PC-3 (cell line): Measurements from ENCODE around the gene RXFP3.

ENCODE experiments used
- EZH2 ChIP-seq: fragments of 300-600 bp; sonication (generic); IDR thresholded peaks from one replicate; pipeline ENCODE4 v1.6.1; 2017; ENCODE audit warnings: antibody characterized with exemption, mild to moderate bottlenecking, low read length; ENCODE audit not compliant: unreplicated experiment
- EZH2phosphoT487 ChIP-seq: fragments of 300-600 bp; sonication (generic); IDR thresholded peaks from 2 replicates; pipeline ENCODE4 v1.6.1; 2018; ENCODE audit warnings: mild to moderate bottlenecking, antibody characterized with exemption, low read length, borderline replicate concordance
- TF ChIP-seq, protein P1 (sequence below): fragments of 300-600 bp; sonication (generic); conservative IDR thresholded peaks from 2 replicates; pipeline ENCODE4 v1.5.1; 2017; ENCODE audit warnings: antibody characterized with exemption, low read depth, mild to moderate bottlenecking, low read length

DNA sequence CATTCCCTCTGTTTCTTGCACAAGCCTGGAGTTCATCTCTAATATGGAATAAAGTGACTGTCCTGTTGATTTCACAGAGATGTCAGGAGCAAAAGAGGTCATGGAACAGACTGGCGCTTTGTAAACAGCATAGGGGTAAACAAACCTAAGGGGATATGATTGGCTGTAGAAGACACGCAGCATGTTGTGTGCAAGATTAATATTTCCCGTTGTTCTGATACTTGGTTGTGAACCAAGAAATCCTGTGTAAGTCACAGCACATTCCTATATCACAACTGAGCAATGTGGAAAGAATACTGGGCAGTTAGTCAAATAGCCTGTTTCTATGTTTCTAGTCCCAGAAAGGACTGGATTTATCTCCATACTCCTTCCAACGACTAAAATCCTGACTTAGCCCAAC is 47.6 kb upstream of the RXFP3 start:
- TF ChIP-seq, protein P1, sequence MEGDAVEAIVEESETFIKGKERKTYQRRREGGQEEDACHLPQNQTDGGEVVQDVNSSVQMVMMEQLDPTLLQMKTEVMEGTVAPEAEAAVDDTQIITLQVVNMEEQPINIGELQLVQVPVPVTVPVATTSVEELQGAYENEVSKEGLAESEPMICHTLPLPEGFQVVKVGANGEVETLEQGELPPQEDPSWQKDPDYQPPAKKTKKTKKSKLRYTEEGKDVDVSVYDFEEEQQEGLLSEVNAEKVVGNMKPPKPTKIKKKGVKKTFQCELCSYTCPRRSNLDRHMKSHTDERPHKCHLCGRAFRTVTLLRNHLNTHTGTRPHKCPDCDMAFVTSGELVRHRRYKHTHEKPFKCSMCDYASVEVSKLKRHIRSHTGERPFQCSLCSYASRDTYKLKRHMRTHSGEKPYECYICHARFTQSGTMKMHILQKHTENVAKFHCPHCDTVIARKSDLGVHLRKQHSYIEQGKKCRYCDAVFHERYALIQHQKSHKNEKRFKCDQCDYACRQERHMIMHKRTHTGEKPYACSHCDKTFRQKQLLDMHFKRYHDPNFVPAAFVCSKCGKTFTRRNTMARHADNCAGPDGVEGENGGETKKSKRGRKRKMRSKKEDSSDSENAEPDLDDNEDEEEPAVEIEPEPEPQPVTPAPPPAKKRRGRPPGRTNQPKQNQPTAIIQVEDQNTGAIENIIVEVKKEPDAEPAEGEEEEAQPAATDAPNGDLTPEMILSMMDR = no peak
- no peak for TF ChIP-seq EZH2
- no peak for TF ChIP-seq EZH2phosphoT487
